HCEC 1CT (cell line): ENCODE data around the gene SRGAP2B.
A peak's percentile ranks its signal among the peaks of the same experiment; 100 is the strongest.
"Not testable (repeated sequence)": the region's sequence is repeated elsewhere in the genome, so short reads cannot be mapped to it uniquely, and the experiment has no call there.

Experiments used
- DNase-seq: peaks from one replicate; pipeline ENCODE4 v3.0.0-alpha.2; 2017

Gene SRGAP2B

GRCh38 chr1:144940054-144940453, 155.1 kb downstream of the SRGAP2B start:
- not testable (repeated sequence) for DNase-seq

- DNase-seq: not testable (repeated sequence)
These were observed 156.5 kb downstream of the SRGAP2B start for GRCh38 chr1:144938627-144939026.

GRCh38 chr1:144936186-144936732, 158.9 kb downstream of the SRGAP2B start:
- not testable (repeated sequence) for DNase-seq

- DNase-seq: not testable (repeated sequence)
These were observed 159.8 kb downstream of the SRGAP2B start for GRCh38 chr1:144935310-144935709.

GRCh38 chr1:144933014-144933413, 162.1 kb downstream of the SRGAP2B start:
- not testable (repeated sequence) for DNase-seq

- not testable (repeated sequence) for DNase-seq
These were observed 163.0 kb downstream of the SRGAP2B start for GRCh38 chr1:144932153-144932552.

- peak; percentile 0 for DNase-seq
These were observed 163.6 kb downstream of the SRGAP2B start for GRCh38 chr1:144931553-144931952.

GRCh38 chr1:144930085-144930777, 164.9 kb downstream of the SRGAP2B start:
- DNase-seq: not testable (repeated sequence)

GRCh38 chr1:144927292-144927691, 167.8 kb downstream of the SRGAP2B start:
- DNase-seq: peak; percentile 1

GRCh38 chr1:144923640-144924039, 171.5 kb downstream of the SRGAP2B start:
- not testable (repeated sequence) for DNase-seq

- DNase-seq: not testable (repeated sequence)
These were observed 172.3 kb downstream of the SRGAP2B start for GRCh38 chr1:144922785-144923184.

GRCh38 chr1:144919106-144919505, 176.0 kb downstream of the SRGAP2B start:
- DNase-seq: not testable (repeated sequence)

GRCh38 chr1:144918027-144918603, 177.0 kb downstream of the SRGAP2B start:
- DNase-seq: not testable (repeated sequence)

GRCh38 chr1:144917154-144918026, 177.7 kb downstream of the SRGAP2B start:
- DNase-seq: not testable (repeated sequence)

- DNase-seq: not testable (repeated sequence)
These were observed 181.0 kb downstream of the SRGAP2B start for GRCh38 chr1:144913977-144914734.

GRCh38 chr1:144913458-144913857, 181.7 kb downstream of the SRGAP2B start:
- DNase-seq: not testable (repeated sequence)

GRCh38 chr1:144910729-144911128, 184.4 kb downstream of the SRGAP2B start:
- DNase-seq: not testable (repeated sequence)

- not testable (repeated sequence) for DNase-seq
These were observed 194.3 kb downstream of the SRGAP2B start for GRCh38 chr1:144900841-144901240.

GRCh38 chr1:144894454-144895201, 200.5 kb downstream of the SRGAP2B start:
- DNase-seq: not testable (repeated sequence)

- not testable (repeated sequence) for DNase-seq
These were observed 201.3 kb downstream of the SRGAP2B start for GRCh38 chr1:144893710-144894438.

- DNase-seq: not testable (repeated sequence)
These were observed 202.1 kb downstream of the SRGAP2B start for GRCh38 chr1:144893062-144893461.
